ENCODE measurements around the gene VWF.

VWF gene

GRCh38 chr12:6033546-6033945 lies 90.9 kb downstream of the VWF start:
- Histone ChIP-seq H3K27ac (ENCODE audit: low read length) (no peak overlapping the region), H4K20me1 (ENCODE audit: insufficient read depth, low read length) (no peaks in the 10 kb centered on the region), H3K9me3 (ENCODE audit: insufficient read depth, low read length) (no peaks in the 10 kb centered on the region), H2AFZ (ENCODE audit: low read depth, low read length) (no peak overlapping the region), H3K4me2 (ENCODE audit: low read length) (no peak overlapping the region), H3K36me3 (replicated peaks; ENCODE audit: low read depth, low read length) (no peaks in the 10 kb centered on the region), H3K4me1 (ENCODE audit: low read length) (no peaks in the 10 kb centered on the region), H3K4me3 (ENCODE audit: low read length) (no peak overlapping the region), H3K27me3 (ENCODE audit: low read depth, low read length) (0 out of 2 replicates have a peak, but pooled peaks cover 5% of the 10 kb centered on the region), H3K79me2 (ENCODE audit: low read length) (no peaks in the 10 kb centered on the region), H3K9ac (ENCODE audit: low read length) (no peak overlapping the region)
- TF ChIP-seq EZH2phosphoT487 (IDR thresholded peaks at IDR 0.05; ENCODE audit: low read depth), result no peak
- TF ChIP-seq, protein P1, sequence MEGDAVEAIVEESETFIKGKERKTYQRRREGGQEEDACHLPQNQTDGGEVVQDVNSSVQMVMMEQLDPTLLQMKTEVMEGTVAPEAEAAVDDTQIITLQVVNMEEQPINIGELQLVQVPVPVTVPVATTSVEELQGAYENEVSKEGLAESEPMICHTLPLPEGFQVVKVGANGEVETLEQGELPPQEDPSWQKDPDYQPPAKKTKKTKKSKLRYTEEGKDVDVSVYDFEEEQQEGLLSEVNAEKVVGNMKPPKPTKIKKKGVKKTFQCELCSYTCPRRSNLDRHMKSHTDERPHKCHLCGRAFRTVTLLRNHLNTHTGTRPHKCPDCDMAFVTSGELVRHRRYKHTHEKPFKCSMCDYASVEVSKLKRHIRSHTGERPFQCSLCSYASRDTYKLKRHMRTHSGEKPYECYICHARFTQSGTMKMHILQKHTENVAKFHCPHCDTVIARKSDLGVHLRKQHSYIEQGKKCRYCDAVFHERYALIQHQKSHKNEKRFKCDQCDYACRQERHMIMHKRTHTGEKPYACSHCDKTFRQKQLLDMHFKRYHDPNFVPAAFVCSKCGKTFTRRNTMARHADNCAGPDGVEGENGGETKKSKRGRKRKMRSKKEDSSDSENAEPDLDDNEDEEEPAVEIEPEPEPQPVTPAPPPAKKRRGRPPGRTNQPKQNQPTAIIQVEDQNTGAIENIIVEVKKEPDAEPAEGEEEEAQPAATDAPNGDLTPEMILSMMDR (IDR thresholded peaks at IDR 0.05; ENCODE audit: low read depth, low read length), result no peak

DNA sequence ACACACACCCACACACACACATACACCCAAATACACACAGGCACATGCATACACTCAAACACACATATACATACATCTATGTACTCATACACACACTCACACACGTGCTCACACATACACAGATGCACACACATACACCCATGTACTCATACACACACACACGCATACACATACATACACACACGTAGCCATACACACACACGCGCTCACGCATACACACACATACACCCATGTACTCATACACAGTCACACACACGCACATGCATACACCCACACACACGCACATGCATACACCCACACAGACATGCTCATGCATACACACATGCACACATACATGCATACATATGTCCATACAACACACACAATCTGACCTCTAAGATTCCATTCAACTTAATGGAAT lies 91.7 kb downstream of the VWF start:
- peaks cover 8% of the 10 kb centered on the region; the same call in 1 of the 2 replicates for H3K27me3 ChIP-seq (ENCODE audit: low read depth, low read length)
- H3K27ac ChIP-seq (ENCODE audit: low read length), result no peak overlapping the region
- no peak overlapping the region for H3K4me2 ChIP-seq (ENCODE audit: low read length)
- no peaks in the 10 kb centered on the region for H4K20me1 ChIP-seq (ENCODE audit: insufficient read depth, low read length)
- H3K9me3 ChIP-seq (ENCODE audit: insufficient read depth, low read length), result no peaks in the 10 kb centered on the region
- no peaks in the 10 kb centered on the region for H3K79me2 ChIP-seq (ENCODE audit: low read length)
- no peak overlapping the region for H3K4me3 ChIP-seq (ENCODE audit: low read length)
- TF ChIP-seq, protein P1 (IDR thresholded peaks at IDR 0.05; ENCODE audit: low read depth, low read length), result no peak
- no peak for TF ChIP-seq EZH2phosphoT487 (IDR thresholded peaks at IDR 0.05; ENCODE audit: low read depth)
- H2AFZ ChIP-seq (ENCODE audit: low read depth, low read length), result no peak overlapping the region
- H3K4me1 ChIP-seq (ENCODE audit: low read length), result no peaks in the 10 kb centered on the region
- no peaks in the 10 kb centered on the region for H3K36me3 ChIP-seq (replicated peaks; ENCODE audit: low read depth, low read length)
- no peak overlapping the region for H3K9ac ChIP-seq (ENCODE audit: low read length)

GRCh38 chr12:6031001-6031400 lies 93.5 kb downstream of the VWF start:
- H3K4me2 ChIP-seq (ENCODE audit: low read length), result no peak overlapping the region
- no peak overlapping the region for H3K4me3 ChIP-seq (ENCODE audit: low read length)
- no peak overlapping the region for H3K27ac ChIP-seq (ENCODE audit: low read length)
- no peaks in the 10 kb centered on the region for H3K4me1 ChIP-seq (ENCODE audit: low read length)
- no peaks in the 10 kb centered on the region for H3K36me3 ChIP-seq (replicated peaks; ENCODE audit: low read depth, low read length)
- peaks cover 9% of the 10 kb centered on the region; the same call in 1 of the 2 replicates for H3K27me3 ChIP-seq (ENCODE audit: low read depth, low read length)
- H3K79me2 ChIP-seq (ENCODE audit: low read length), result no peaks in the 10 kb centered on the region
- no peaks in the 10 kb centered on the region for H4K20me1 ChIP-seq (ENCODE audit: insufficient read depth, low read length)
- H3K9me3 ChIP-seq (ENCODE audit: insufficient read depth, low read length), result no peaks in the 10 kb centered on the region
- no peak overlapping the region for H3K9ac ChIP-seq (ENCODE audit: low read length)
- no peak for TF ChIP-seq EZH2phosphoT487 (IDR thresholded peaks at IDR 0.05; ENCODE audit: low read depth)
- TF ChIP-seq, protein P1 (IDR thresholded peaks at IDR 0.05; ENCODE audit: low read depth, low read length), result no peak
- H2AFZ ChIP-seq (ENCODE audit: low read depth, low read length), result no peak overlapping the region

DNA sequence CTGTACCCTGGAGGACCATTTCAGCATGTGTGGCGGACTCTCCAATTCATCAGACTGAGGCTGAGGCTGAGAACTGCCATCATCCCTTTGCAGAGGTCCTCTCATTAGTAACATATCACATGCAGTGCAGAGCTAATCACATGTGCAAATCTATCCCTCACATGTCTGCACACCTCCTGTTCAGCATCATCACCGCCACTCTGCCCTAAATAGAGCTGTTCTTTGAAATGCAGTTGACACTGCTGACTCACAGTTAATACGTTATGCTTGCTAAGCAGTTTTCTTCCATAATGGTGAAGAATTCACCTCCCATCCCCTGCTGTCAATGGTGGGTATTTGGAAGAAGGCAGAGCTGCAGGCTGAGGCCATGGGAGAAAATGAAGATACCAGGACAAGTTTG lies 94.4 kb downstream of the VWF start:
- Histone ChIP-seq H3K4me3 (ENCODE audit: low read length) (no peak overlapping the region), H3K79me2 (ENCODE audit: low read length) (no peaks in the 10 kb centered on the region), H3K27ac (ENCODE audit: low read length) (no peak overlapping the region), H3K4me2 (ENCODE audit: low read length) (no peak overlapping the region), H2AFZ (ENCODE audit: low read depth, low read length) (no peak overlapping the region), H3K9me3 (ENCODE audit: insufficient read depth, low read length) (no peaks in the 10 kb centered on the region), H3K4me1 (ENCODE audit: low read length) (no peaks in the 10 kb centered on the region), H3K9ac (ENCODE audit: low read length) (no peak overlapping the region), H3K36me3 (replicated peaks; ENCODE audit: low read depth, low read length) (no peaks in the 10 kb centered on the region), H4K20me1 (ENCODE audit: insufficient read depth, low read length) (no peaks in the 10 kb centered on the region), H3K27me3 (ENCODE audit: low read depth, low read length) (peaks cover 9% of the 10 kb centered on the region; the same call in 1 of the 2 replicates)
- TF ChIP-seq, protein P1 (IDR thresholded peaks at IDR 0.05; ENCODE audit: low read depth, low read length), result no peak
- no peak for TF ChIP-seq EZH2phosphoT487 (IDR thresholded peaks at IDR 0.05; ENCODE audit: low read depth)
